Vagina (tissue), 2 donors: ENCODE data around the gene ADM. TPM values are rescaled to one million over a fixed set of nuclear protein-coding genes. Genes with fewer than 3 reads are reported as not detected.

Experiments
- DNase-seq, 2 donors: peaks; one replicate each; pipeline ENCODE4 v3.0.0-alpha.2; 2017; ENCODE audit errors: extremely low spot score in 2 of 2
- H3K27ac ChIP-seq: fragments of 200-600 bp; sonication (generic); one replicate; pipeline ENCODE4 v1.5.1; 2019
- H3K27me3 ChIP-seq: fragments of 200-600 bp; sonication (generic); one replicate; pipeline ENCODE4 v1.5.1; 2019
- H3K36me3 ChIP-seq, 2 donors: fragments of 200-600 bp; sonication (generic); one replicate each; pipeline ENCODE4 v1.5.1; 2017 to 2019
- H3K4me1 ChIP-seq: fragments of 200-600 bp; sonication (generic); one replicate; pipeline ENCODE4 v1.5.1; 2019
- H3K4me3 ChIP-seq, 2 donors: fragments of 200-600 bp; sonication (generic); 1 replicate in 1 of 2; 2 replicates in 1 of 2; pipeline ENCODE4 v1.5.1; 2016 to 2019
- H3K9me3 ChIP-seq: fragments of 200-600 bp; sonication (generic); one replicate; pipeline ENCODE4 v1.5.1; 2019
- POLR2A ChIP-seq, 2 donors: fragments of 450-650 bp; IDR thresholded peaks; one replicate each; pipeline ENCODE4 v1.6.1; 2017; ENCODE audit warnings: antibody characterized with exemption in 2 of 2, mild to moderate bottlenecking in 2 of 2, moderate library complexity in 2 of 2
- POLR2AphosphoS5 ChIP-seq, 2 donors: sonication (generic); formaldehyde crosslinking; IDR thresholded peaks; one replicate each; pipeline ENCODE4 v1.9.0; 2017; ENCODE audit warnings: antibody characterized with exemption in 2 of 2, mild to moderate bottlenecking in 2 of 2, low read depth in 1 of 2; ENCODE audit not compliant: insufficient read depth in 1 of 2
- intact Hi-C: fragments of 100-400 bp; cut with DNase I; formaldehyde crosslinking; loops from one replicate; pipeline ENCODE4 v1.15.1; 2023
- total RNA-seq: library from RNA; depleted of rRNA; stranded (reverse); fragments of >200 nt; gene quantifications from one replicate; pipeline ENCODE4 v1.2.3, GENCODE V29; 2016
- TF ChIP-seq, protein P1 (sequence below), 3 experiments: fragments of 450-650 bp in 2 of 3; fragments of 200-600 bp in 1 of 3; sonication (generic) in 1 of 3; IDR thresholded peaks; one replicate each; pipeline ENCODE4 v1.5.1; 2017 to 2019; ENCODE audit warnings: antibody characterized with exemption in 3 of 3, mild to moderate bottlenecking in 2 of 3, moderate library complexity in 2 of 3

Gene ADM
- total RNA-seq, 1 donor from 2014 or later, result 130 TPM

DNA sequence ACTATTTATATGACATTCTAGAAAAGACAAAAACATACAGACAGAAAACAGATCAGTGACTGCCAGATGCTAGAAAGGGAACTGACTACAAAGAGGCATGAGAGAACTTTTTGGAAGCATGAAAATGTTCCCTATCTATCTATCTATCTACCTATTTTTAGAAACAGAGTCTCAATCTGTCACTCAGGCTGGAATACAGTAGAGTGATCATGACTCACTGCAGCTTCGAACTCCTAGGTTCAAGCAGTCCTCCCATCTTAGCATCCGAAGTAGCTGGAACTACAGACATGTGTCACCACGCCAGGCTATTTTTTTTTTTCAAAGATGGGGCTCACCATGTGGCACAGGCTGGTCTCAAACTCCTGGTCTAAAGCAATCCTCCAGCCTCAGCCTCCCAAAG, 17.7 kb upstream of the ADM start:
- Histone ChIP-seq H3K9me3 (no peaks in the 10 kb centered on the region), H3K36me3 (no peaks in the 10 kb centered on the region), H3K4me1 (peaks cover 59% of the 10 kb centered on the region), H3K4me3 (no peak overlapping the region), H3K27me3 (no peaks in the 10 kb centered on the region), H3K27ac (no peak overlapping the region)
- intact Hi-C loops, result no loop called here
- no peak for DNase-seq
- TF ChIP-seq POLR2A (IDR thresholded peaks at IDR 0.05), result no peak
- no peak for TF ChIP-seq POLR2AphosphoS5 (IDR thresholded peaks at IDR 0.05; ENCODE audit: insufficient read depth in 1 of 2, low read depth in 1 of 2)
- TF ChIP-seq, protein P1, sequence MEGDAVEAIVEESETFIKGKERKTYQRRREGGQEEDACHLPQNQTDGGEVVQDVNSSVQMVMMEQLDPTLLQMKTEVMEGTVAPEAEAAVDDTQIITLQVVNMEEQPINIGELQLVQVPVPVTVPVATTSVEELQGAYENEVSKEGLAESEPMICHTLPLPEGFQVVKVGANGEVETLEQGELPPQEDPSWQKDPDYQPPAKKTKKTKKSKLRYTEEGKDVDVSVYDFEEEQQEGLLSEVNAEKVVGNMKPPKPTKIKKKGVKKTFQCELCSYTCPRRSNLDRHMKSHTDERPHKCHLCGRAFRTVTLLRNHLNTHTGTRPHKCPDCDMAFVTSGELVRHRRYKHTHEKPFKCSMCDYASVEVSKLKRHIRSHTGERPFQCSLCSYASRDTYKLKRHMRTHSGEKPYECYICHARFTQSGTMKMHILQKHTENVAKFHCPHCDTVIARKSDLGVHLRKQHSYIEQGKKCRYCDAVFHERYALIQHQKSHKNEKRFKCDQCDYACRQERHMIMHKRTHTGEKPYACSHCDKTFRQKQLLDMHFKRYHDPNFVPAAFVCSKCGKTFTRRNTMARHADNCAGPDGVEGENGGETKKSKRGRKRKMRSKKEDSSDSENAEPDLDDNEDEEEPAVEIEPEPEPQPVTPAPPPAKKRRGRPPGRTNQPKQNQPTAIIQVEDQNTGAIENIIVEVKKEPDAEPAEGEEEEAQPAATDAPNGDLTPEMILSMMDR (IDR thresholded peaks at IDR 0.05), result no peak

DNA sequence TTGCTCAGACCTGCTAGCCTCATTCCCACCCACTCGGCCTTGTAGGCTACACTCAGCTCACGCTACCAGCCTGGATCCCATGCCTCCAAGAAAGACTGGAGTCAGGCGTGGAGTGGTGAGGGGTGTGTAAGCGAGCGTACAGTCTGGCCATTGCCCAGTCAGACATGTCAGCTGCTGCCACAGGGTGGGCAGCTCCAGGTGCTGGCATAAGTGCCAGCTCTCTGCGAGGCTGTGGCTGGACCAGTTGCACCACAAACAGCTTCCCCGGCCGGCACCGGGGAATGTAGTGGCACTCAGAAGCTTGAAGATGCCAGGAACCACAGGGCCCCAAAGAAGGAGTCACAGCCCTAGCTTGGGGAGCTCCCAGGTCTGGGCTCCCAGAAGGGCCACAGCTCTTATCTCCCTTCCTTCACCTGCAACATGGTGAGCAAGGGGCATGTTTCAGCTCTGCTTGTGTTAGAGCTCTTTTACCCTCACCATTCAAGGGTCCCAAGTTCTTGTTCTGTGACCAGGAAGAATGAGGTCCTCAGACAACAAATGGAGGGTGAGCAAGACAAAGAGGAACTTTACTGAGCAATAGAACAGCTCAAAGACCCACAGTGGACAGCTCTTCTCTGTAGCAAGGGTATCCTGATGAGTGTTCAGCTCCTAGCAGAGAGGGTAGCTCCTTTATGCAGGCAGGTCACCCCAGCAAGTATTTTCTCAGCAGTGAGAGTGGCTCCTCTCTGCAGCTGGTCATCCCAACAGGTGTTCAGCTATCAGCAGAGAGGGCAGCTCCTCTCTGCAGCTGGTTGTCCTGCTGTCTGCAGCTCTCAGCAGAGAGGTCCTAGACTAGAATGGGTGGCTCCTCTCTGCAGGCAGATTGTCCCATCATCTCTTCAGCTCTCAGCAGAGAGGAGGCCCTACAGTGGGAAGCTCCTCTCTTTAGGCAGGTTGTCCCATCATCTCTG, 16.8 kb upstream of the ADM start:
- intact Hi-C loops, result no loop called here
- H3K4me3 ChIP-seq, result no peak overlapping the region
- peaks cover 68% of the 10 kb centered on the region for H3K4me1 ChIP-seq
- DNase-seq, result no peak
- H3K27ac ChIP-seq, result no peak overlapping the region
- H3K9me3 ChIP-seq, result no peaks in the 10 kb centered on the region
- no peaks in the 10 kb centered on the region for H3K27me3 ChIP-seq
- H3K36me3 ChIP-seq, result no peaks in the 10 kb centered on the region
- TF ChIP-seq POLR2A (IDR thresholded peaks at IDR 0.05), result no peak
- TF ChIP-seq, protein P1 (IDR thresholded peaks at IDR 0.05), result no peak
- TF ChIP-seq POLR2AphosphoS5 (IDR thresholded peaks at IDR 0.05; ENCODE audit: insufficient read depth in 1 of 2, low read depth in 1 of 2), result no peak

DNA sequence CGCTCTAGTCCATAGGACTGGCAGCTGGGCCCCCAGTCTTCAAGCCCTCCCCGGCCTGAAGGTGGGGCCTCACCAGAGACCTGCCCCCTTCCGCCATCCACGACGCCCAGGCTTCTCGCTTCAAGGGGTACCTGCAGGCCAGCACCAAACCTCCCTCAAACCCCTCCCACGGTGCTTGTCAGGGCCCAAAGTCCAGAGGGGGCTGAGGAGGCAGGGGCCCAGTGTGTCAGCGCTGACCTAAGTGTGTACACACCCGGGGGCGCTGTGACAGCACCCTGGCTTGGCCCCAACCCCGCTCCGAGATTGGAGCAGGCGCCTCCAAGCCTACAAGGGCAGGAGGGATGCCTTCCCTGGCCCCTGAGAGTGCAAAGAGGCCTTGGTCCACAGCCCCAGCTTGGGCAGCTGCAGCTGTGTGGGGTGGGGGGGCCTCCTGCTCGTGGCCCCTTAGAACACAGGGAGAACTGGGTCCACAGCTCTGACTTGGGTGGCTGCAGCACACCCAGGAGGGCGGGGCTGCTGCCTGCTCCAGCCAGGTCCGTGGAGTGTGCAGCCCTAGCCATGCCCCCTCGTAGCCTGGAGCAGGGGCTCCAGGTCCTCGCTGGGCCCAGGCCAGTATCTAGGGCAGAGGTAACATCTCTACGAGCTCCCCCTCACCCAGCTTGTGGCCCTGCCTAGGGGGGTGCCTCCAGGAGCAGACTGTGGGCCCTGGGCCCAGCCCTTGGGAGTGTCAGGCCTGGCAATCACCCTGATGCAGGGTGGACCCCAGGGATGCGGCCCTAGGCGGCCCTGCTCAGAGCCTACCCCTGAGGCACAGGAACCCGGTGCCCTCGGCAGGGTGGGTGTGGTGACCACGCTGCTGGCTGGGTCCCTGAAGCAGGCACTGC, 15.8 kb upstream of the ADM start:
- Histone ChIP-seq H3K36me3 (no peaks in the 10 kb centered on the region), H3K27ac (no peak overlapping the region), H3K4me3 (no peak overlapping the region), H3K4me1 (peaks cover 69% of the 10 kb centered on the region), H3K9me3 (no peaks in the 10 kb centered on the region), H3K27me3 (no peaks in the 10 kb centered on the region)
- no peak for DNase-seq
- intact Hi-C loops, result no loop called here
- TF ChIP-seq, protein P1 (IDR thresholded peaks at IDR 0.05), result no peak
- TF ChIP-seq POLR2AphosphoS5 (IDR thresholded peaks at IDR 0.05; ENCODE audit: insufficient read depth in 1 of 2, low read depth in 1 of 2) (no peak), POLR2A (IDR thresholded peaks at IDR 0.05) (no peak)

- no peak for DNase-seq
- H3K36me3 ChIP-seq, result no peaks in the 10 kb centered on the region
- intact Hi-C loops, result no loop called here
- H3K9me3 ChIP-seq, result no peaks in the 10 kb centered on the region
- H3K4me1 ChIP-seq, result peaks cover 62% of the 10 kb centered on the region
- H3K27ac ChIP-seq, result no peak overlapping the region
- no peak overlapping the region for H3K4me3 ChIP-seq
- TF ChIP-seq POLR2A (IDR thresholded peaks at IDR 0.05) (no peak), POLR2AphosphoS5 (IDR thresholded peaks at IDR 0.05; ENCODE audit: insufficient read depth in 1 of 2, low read depth in 1 of 2) (no peak)
- TF ChIP-seq, protein P1 (IDR thresholded peaks at IDR 0.05), result no peak
- H3K27me3 ChIP-seq, result no peaks in the 10 kb centered on the region
These were observed 15.0 kb upstream of the ADM start for GRCh38 chr11:10289765-10290380.
